SH-SY5Y (cell line): ENCODE results near the gene SLC6A4.

Experiments used
- GATA2 ChIP-seq: IDR thresholded peaks from 2 replicates; pipeline ENCODE4 v1.6.1; 2011; ENCODE audit warnings: mild to moderate bottlenecking, low read depth, low read length
- GATA3 ChIP-seq: IDR thresholded peaks from 2 replicates; pipeline ENCODE4 v1.6.1; 2011; ENCODE audit warnings: low read depth, mild to moderate bottlenecking, low read length, moderate library complexity

DNA sequence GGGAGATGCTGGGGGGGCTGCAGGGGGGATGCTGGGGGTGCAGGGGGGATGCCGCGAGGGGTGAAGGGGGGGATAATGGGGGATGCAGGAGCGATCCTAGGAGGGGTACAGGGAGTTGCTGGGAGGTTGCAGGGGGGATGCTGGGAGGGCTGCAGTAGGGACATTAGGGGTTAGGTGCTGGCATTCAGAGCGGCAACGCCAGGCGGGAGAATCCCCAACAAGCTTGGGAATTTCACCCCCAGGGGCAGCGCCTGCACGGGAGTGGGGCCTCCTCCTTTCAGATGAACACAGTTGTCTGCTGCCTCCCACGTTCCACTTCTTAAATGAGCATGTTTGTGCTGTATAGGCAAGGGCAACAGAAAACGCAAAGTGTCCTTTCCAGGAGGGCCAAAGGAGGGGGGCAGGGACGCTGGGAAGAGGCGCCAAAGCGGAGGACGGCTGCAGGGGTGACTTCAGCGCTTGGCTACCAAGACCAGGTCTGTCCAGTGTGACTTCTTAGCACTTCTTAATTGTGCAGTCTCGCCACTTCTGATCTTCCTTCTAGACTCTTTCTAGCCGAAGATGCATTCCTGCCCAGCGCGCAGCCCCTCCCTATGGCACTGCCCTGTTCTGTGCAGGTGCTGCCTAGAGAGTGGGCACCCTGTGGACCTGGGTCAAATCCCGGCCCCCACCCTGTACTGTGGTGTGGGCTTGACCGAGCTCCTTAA lies 2.0 kb upstream of the SLC6A4 start:
- no peak for TF ChIP-seq GATA2
- no peak for TF ChIP-seq GATA3
